ENCODE results near the gene TRPV5.

The TRPV5 gene

GRCh38 chr7:142908290-142908689, 25.3 kb downstream of the TRPV5 start:
- FAIRE-seq: no peak

- no peak for FAIRE-seq
Observed at GRCh38 chr7:142906643-142907042, 26.9 kb downstream of the TRPV5 start.

GRCh38 chr7:142905759-142906158, 27.8 kb downstream of the TRPV5 start:
- no peak for FAIRE-seq

DNA sequence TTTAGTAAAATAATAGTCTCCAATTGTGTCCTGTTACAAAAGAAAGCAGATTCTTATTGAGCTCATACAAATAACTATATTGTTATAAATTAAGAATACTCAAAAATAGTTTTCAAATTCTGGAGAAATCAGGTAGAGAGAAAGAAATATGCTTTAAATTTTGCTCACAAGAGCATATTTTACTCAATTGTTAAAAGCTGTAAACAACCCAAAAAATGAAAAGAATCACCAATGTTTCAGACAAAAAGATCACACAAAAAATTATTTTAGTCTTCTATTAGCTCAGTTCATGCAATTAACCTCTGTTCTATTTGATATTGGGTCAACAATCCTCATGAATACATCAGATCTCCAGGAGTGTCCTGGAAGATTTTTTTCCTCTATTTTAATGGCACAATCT, 29.4 kb downstream of the TRPV5 start:
- no peak for FAIRE-seq

DNA sequence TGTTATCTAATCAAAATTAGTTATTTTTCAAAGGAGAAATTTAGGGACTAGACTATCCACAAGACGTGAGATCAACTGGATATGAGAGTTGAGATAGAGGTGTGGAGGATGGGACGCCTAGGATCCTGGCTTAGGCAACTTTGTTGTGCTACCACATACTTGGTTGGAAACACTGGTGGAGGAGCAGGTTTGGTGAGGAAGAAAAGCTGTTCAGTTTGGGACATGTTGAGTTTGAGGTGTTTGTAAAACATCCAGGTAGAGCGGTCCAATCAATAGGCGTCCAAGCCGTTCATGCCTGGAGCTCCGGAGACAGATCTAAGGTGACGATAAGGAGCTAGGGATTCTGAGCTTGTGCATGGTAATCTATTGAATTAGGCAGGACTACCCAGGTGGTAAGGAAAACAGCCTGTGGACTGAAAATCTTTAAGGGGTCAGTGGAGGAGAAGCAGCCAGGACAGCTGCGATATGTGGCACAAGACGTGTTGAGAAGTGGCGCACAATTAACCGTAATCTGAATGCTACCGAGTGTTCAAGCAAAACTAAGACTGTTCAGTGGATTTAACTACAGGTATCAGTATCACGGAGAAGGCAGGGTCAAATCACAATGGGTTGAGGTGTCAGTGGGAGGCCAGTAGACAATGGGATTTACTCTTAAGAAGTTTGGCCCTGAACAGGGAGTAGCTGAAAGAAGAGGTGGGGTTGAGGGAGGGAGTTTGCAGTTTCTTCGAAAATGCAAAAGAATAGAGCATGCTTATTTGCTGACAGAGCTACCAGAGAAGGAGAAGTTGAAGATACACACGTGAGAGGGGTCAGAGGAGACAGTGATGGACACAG, 31.9 kb downstream of the TRPV5 start:
- no peak for FAIRE-seq

- FAIRE-seq: no peak
Observed at GRCh38 chr7:142899661-142900060, 33.9 kb downstream of the TRPV5 start.

DNA sequence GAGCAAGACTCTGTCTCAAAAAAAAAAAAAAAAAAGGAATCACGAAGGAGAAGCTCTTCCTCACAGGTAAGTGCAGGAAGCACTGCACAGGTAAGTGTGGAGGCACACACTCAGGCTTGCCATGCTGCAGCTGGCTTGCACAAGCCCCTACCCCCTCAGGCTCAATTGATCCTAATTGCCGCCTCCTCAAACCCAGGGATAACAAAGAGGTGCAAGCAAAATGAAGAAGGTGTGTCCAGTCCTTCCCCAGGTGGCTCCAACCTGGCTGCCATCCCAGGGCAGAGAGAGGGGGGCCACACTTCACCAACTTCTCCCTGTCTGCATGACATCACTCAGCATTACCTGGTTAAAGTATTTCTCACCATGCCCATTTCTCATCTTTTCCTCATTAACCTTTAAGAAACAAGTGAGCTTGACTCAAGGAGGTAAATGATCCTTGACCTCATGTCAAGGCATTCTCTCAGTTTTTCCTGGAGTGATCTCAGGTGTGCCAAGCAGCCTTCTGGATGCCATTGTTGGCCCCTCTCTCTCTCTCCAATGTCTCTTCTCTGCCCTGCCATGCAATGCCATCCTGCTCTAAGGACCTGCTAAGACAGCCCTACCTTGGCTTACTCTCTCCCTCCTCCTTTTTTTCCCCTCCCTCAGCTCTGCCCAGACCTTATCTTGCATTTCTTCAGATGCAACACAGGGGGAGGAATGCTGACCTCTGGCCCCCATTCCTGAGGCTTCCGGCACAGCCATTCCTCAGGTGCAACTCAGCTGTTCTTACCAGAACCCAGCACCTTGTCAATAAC, 35.0 kb downstream of the TRPV5 start:
- no peak for FAIRE-seq

DNA sequence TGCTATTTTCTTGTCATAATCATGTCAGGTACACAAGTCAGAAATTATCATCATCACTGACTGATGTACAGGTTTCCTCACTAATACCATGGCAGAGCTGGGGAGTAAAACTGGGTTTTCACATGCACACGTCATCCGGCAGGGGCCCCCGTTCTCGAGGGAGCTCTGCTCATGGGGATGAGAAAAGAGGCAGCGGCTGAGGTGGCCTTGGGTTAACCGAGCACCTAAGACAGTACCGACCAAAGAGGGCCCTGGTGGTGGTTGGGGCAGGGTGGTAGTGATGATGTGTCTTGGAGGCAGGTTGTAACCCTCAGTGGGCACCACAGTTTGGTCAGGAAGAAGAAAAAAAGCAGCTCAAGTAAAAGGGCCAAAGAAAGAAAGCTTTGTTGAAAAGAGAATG, 35.9 kb downstream of the TRPV5 start:
- FAIRE-seq: no peak

DNA sequence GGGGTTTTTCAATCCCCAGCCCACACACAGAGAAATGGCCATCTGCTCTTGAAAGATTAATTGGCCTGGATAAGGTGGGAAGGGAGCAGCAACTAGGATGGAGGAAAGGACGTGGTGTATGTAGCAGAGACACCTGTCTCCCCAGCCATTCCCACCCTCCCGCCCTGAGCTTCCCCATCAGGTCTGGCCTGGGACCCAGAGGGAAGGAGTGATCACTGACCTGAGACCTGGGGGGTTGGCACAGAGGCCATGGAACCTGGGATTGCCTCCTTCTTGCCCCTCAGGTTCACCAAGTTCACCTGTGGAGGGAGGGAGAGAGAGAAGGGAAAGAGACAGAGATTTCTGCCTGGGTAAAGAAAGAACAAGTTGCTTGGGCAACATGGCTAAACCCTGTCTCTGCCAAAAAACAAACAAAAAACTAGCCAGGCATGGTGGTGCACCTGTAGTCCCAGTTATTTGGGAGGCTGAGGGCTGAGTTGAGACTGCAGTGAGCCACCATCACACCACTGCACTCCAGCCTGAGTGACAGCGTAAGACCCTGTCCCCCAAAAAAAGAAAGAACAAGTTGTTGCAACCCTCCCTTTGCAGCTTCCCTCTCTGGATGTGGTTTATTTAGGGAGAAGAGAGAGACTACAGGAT, 36.7 kb downstream of the TRPV5 start:
- no peak for FAIRE-seq

DNA sequence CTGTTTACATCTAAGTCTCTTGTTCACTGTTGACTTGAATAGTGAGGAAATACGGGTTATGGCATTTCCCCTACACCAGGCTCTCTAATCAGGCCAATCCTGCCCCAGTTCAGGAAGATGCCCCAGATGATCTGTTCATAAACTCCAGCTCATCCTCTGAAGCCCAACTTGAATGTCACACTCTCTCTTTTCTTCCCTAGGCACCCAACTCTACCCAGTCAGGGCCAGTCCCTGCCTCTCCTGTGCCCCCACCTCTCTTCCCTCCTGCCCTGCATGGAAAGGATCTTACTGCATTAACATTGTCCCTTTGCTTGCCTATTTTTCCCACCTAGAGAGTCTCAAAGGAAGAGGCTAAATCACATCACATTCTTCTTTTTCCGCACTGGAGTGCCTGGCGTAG, 37.4 kb downstream of the TRPV5 start:
- FAIRE-seq: no peak

DNA sequence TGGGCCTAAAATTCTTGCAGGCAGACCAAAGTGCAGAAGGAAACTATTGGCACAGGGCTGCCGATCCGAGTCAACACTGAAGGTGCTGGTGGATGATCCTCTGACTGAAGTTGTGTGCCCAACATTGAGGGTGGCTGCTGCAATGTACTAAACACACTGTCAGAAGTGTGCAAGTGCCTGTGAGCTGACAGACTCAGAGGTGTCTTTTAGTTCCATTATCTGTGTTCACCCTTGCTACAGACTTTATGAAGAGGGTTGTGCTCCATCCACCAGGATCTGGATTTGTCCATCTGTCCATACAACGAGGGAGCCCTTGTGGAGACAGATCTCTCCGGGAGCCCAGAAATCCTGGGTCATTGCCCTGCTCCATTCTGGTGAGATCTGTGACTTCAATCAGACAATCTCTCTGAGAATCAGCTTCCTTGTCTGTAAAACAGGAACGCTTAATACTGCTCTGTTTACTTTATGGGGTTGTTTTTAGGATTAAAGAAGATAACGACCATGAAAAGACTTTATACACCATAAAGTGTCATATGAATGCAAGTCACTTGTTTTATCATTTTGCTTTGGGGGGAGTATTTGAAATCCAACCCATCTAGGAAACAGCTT, 38.5 kb downstream of the TRPV5 start:
- FAIRE-seq: no peak

GRCh38 chr7:142894112-142894984, 39.2 kb downstream of the TRPV5 start:
- no peak for FAIRE-seq

GRCh38 chr7:142892951-142893350, 40.6 kb downstream of the TRPV5 start:
- FAIRE-seq: no peak

- FAIRE-seq: no peak
Observed at GRCh38 chr7:142891490-142892082, 42.0 kb downstream of the TRPV5 start.

DNA sequence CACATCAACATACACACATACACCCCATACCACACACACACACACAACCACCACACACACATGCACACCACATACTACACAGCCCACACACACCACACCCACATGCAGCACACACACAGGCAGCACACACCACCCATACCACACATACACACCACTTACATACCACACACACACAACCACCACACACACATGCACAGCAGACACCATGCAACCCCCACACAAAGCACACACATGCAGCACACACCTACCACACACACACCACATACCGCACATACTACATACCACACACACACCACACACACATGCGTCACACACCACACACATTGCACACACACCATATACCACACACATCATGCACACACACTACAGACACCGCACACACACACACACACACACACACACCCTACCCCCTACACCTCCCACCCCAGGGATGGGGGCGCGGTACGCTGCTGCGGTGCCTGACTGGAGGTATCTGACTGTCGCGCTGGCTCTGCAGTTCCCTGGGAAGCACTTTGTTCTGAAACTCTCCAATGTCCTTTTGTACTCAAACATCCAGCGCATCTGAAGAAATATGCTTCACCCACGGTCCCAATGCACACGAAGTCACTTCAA, 42.6 kb downstream of the TRPV5 start:
- no peak for FAIRE-seq

- no peak for FAIRE-seq
Observed at GRCh38 chr7:142889816-142890215, 43.7 kb downstream of the TRPV5 start.

DNA sequence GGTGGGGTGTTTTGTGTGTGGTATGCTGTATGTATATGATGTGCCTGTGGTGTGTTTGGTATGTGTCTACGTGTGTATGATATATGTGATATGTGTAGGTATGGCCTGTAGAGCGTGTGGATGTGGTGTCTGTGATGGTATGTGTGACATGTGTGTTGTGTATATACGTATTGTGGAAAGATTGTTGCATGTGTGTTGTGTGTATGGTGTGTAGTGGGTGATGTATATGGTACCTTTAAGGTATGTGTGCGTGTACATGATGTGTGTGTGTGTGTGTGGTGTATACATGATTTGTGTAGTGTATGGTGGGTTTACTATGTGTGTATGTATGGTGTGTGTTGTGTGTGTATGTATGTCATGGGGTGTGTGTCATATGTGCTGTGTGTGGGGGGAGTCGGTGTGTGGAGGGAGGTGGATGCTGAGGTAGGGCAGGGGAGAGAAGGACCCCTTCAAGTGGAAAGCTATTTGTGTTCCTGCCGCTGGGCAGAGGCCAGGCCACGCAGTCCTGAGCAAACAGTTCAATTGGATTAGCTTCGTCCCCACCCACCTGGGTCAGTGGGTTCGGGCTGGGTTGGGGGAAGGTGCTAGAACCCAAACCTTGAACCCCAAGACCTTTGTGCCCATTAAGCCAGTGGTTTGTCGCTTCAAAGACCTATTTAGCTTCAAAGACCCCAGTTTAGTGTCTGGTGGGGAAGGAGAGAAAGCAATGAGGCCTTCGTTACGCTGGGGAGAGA, 46.1 kb downstream of the TRPV5 start:
- no peak for FAIRE-seq

- FAIRE-seq: no peak
Observed at GRCh38 chr7:142886866-142887265, 46.7 kb downstream of the TRPV5 start.

DNA sequence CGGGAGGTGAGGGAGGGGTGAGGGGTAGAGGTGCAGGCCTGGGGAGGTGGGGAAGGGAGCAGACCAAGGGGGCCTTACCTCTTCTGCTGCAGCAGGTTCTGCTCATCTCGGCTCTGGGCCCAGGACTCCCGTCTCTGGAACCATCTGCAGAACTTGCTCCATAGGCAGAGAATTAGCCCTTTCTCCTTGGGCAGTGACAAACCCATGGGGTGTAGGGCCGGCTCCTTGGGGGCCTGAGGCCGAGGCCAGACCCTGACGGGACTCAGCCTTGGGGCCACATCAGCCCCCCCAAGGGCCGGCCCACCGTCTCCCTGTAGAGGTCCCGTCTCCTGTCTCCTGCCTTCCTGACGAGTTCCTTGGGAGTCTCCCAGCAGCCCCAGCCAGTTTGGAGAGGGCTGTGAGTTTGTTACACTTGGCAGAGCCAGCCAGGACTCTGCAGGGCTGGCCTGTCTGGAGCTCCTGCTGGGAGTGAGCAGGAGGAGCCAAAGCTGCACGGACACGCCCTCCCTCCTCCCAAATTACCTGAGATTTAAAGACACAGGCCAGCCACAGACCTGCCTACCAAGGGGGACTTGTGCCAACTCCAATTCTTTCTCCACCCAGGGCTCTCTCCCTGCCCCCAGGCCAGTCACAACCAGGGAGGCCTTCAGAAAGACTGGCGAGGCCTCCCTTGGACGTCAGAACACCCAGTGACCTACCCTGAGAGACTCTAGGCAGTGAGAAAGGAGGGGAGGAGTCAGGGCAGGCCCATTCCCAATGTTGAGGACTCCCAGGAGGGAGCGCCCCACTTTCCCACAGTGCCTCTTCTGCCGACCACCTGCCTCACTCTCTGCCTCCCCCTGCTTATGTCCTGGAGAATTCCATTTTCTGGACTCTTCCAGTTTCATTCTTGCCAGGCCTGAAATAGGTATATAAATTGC, 48.0 kb downstream of the TRPV5 start, which contains the start of gene TRPV6:
TSS of gene TRPV6 (minus strand) at position 435 of the 920 bp plus-strand sequence.
- no peak for FAIRE-seq

- FAIRE-seq: no peak
Observed at GRCh38 chr7:142884286-142884640, 49.3 kb downstream of the TRPV5 start.
